Activated T-cell treated with anti-CD3 and anti-CD28 coated beads, Interleukin-2, amount 50 U/mL, for 4 hours (primary cell): ENCODE measurements around the gene DNAAF1. TPM values are rescaled to one million over a fixed set of nuclear protein-coding genes. Genes with fewer than 3 reads are reported as not detected.
"Not testable (repeated sequence)": the region's sequence is repeated elsewhere in the genome, so short reads cannot be mapped to it uniquely, and the experiment has no call there.

Experiments used
- ATAC-seq, 2 donors: fragments of 200-7000 bp; cut with Tn5 transposase; one replicate each; pipeline ENCODE4 v1.10.0; 2021
- DNase-seq: peaks from one replicate; pipeline ENCODE4 v3.0.0-alpha.2; 2020
- H3K27me3 Mint-ChIP-seq: one replicate; pipeline ENCODE4 v1.8.0; 2021; ENCODE audit warnings: low read depth, mixed read lengths
- H3K36me3 Mint-ChIP-seq: one replicate; pipeline ENCODE4 v1.8.0; 2022; ENCODE audit warnings: mixed read lengths; ENCODE audit not compliant: insufficient read depth
- H3K4me1 Mint-ChIP-seq: one replicate; pipeline ENCODE4 v1.8.0; 2021; ENCODE audit warnings: low read depth, mixed read lengths
- H3K4me3 Mint-ChIP-seq: one replicate; pipeline ENCODE4 v1.8.0; 2021; ENCODE audit warnings: mild to moderate bottlenecking, moderate library complexity, mixed read lengths
- H3K9me3 Mint-ChIP-seq: one replicate; pipeline ENCODE4 v1.8.0; 2021; ENCODE audit warnings: mixed read lengths
- total RNA-seq, 3 donors: library from RNA; stranded (reverse); gene quantifications; one replicate each; pipeline ENCODE4 v1.2.1, GENCODE V29; 2021

The DNAAF1 gene
- total RNA-seq, 3 donors from 2014 or later: not detected

GRCh38 chr16:84115919-84116719 lies 29.0 kb upstream of the DNAAF1 start:
- peaks cover 34% of the 10 kb centered on the region for H3K4me1 Mint-ChIP-seq
- peak overlapping the region; percentile 93 for H3K4me3 Mint-ChIP-seq
- DNase-seq: peak; percentile 42
- peak; percentile 55 to 61 for ATAC-seq
- no peaks in the 10 kb centered on the region for H3K9me3 Mint-ChIP-seq
- peaks cover 4% of the 10 kb centered on the region for H3K36me3 Mint-ChIP-seq
- H3K27me3 Mint-ChIP-seq: no peaks in the 10 kb centered on the region

GRCh38 chr16:84116720-84117493 lies 28.2 kb upstream of the DNAAF1 start, which contains the start of gene MBTPS1:
TSS of gene MBTPS1 (minus strand) at chr16:84116942. CDS start at chr16:84101783, 15,159 bp downstream.
- H3K4me3 Mint-ChIP-seq: peak within 1 kb of the TSS; percentile 93
- H3K36me3 Mint-ChIP-seq: peaks cover 4% of the 10 kb centered on the region
- H3K9me3 Mint-ChIP-seq: no peaks in the 10 kb centered on the region
- DNase-seq: peak; percentile 98
- peaks cover 26% of the 10 kb centered on the region for H3K4me1 Mint-ChIP-seq
- ATAC-seq: peak; percentile 90 to 91
- H3K27me3 Mint-ChIP-seq: no peaks in the 10 kb centered on the region

GRCh38 chr16:84117494-84117843 lies 27.6 kb upstream of the DNAAF1 start:
- ATAC-seq (peak; percentile 2 to 5), DNase-seq (peak; percentile 25)
- no peaks in the 10 kb centered on the region for H3K9me3 Mint-ChIP-seq
- peak overlapping the region; percentile 92 for H3K4me3 Mint-ChIP-seq
- H3K27me3 Mint-ChIP-seq: no peaks in the 10 kb centered on the region
- peaks cover 24% of the 10 kb centered on the region for H3K4me1 Mint-ChIP-seq
- H3K36me3 Mint-ChIP-seq: peaks cover 4% of the 10 kb centered on the region

GRCh38 chr16:84118315-84118714 lies 26.8 kb upstream of the DNAAF1 start:
- H3K9me3 Mint-ChIP-seq, ATAC-seq, H3K27me3 Mint-ChIP-seq, H3K36me3 Mint-ChIP-seq, DNase-seq: not testable (repeated sequence)
- H3K4me3 Mint-ChIP-seq: peak overlapping the region; percentile 62
- H3K4me1 Mint-ChIP-seq: peaks cover 23% of the 10 kb centered on the region

GRCh38 chr16:84119368-84119767 lies 25.7 kb upstream of the DNAAF1 start:
- Mint-ChIP-seq H3K4me3 (no peak overlapping the region), H3K4me1 (peaks cover 20% of the 10 kb centered on the region), H3K9me3 (no peaks in the 10 kb centered on the region), H3K27me3 (no peaks in the 10 kb centered on the region), H3K36me3 (peaks cover 11% of the 10 kb centered on the region)
- DNase-seq (no peak), ATAC-seq (no peak)

GRCh38 chr16:84120023-84120422 lies 25.1 kb upstream of the DNAAF1 start:
- Mint-ChIP-seq H3K9me3 (no peaks in the 10 kb centered on the region), H3K27me3 (no peaks in the 10 kb centered on the region), H3K4me3 (no peak overlapping the region), H3K4me1 (peaks cover 19% of the 10 kb centered on the region), H3K36me3 (peaks cover 11% of the 10 kb centered on the region)
- DNase-seq (no peak), ATAC-seq (no peak)

- Mint-ChIP-seq H3K4me1 (peaks cover 12% of the 10 kb centered on the region), H3K4me3 (no peak overlapping the region), H3K9me3 (no peaks in the 10 kb centered on the region), H3K36me3 (peaks cover 9% of the 10 kb centered on the region), H3K27me3 (no peaks in the 10 kb centered on the region)
- no peak for DNase-seq
- ATAC-seq: no peak
Observed at GRCh38 chr16:84121007-84121406, 24.1 kb upstream of the DNAAF1 start.

GRCh38 chr16:84124257-84125073 lies 20.6 kb upstream of the DNAAF1 start:
- Mint-ChIP-seq H3K4me1 (no peaks in the 10 kb centered on the region), H3K4me3 (no peak overlapping the region), H3K9me3 (no peaks in the 10 kb centered on the region), H3K27me3 (no peaks in the 10 kb centered on the region), H3K36me3 (peaks cover 18% of the 10 kb centered on the region)
- no peak for ATAC-seq
- DNase-seq: no peak

- no peak for ATAC-seq
- DNase-seq: no peak
- peaks cover 4% of the 10 kb centered on the region for H3K4me1 Mint-ChIP-seq
- H3K27me3 Mint-ChIP-seq: no peaks in the 10 kb centered on the region
- H3K4me3 Mint-ChIP-seq: no peak overlapping the region
- H3K36me3 Mint-ChIP-seq: peaks cover 17% of the 10 kb centered on the region
- H3K9me3 Mint-ChIP-seq: no peaks in the 10 kb centered on the region
Observed at GRCh38 chr16:84131117-84131516, 14.0 kb upstream of the DNAAF1 start.

GRCh38 chr16:84132527-84133285 lies 12.4 kb upstream of the DNAAF1 start:
- no peaks in the 10 kb centered on the region for H3K9me3 Mint-ChIP-seq
- DNase-seq (no peak), ATAC-seq (no peak)
- peaks cover 14% of the 10 kb centered on the region for H3K36me3 Mint-ChIP-seq
- H3K4me1 Mint-ChIP-seq: peaks cover 7% of the 10 kb centered on the region
- no peak overlapping the region for H3K4me3 Mint-ChIP-seq
- H3K27me3 Mint-ChIP-seq: no peaks in the 10 kb centered on the region

- Mint-ChIP-seq H3K4me1 (peaks cover 21% of the 10 kb centered on the region), H3K27me3 (no peaks in the 10 kb centered on the region), H3K4me3 (no peak overlapping the region), H3K36me3 (peaks cover 7% of the 10 kb centered on the region), H3K9me3 (no peaks in the 10 kb centered on the region)
- no peak for DNase-seq
- ATAC-seq: no peak
Observed at GRCh38 chr16:84136331-84137125, 8.6 kb upstream of the DNAAF1 start.

- Mint-ChIP-seq H3K9me3 (no peaks in the 10 kb centered on the region), H3K36me3 (peaks cover 7% of the 10 kb centered on the region), H3K27me3 (no peaks in the 10 kb centered on the region), H3K4me3 (no peak overlapping the region), H3K4me1 (peaks cover 21% of the 10 kb centered on the region)
- ATAC-seq (no peak), DNase-seq (no peak)
Observed at GRCh38 chr16:84137287-84137686, 7.8 kb upstream of the DNAAF1 start.

- DNase-seq: no peak
- Mint-ChIP-seq H3K27me3 (no peaks in the 10 kb centered on the region), H3K4me1 (peaks cover 21% of the 10 kb centered on the region), H3K36me3 (peaks cover 7% of the 10 kb centered on the region), H3K4me3 (no peak overlapping the region), H3K9me3 (no peaks in the 10 kb centered on the region)
- ATAC-seq: no peak
Observed at GRCh38 chr16:84137769-84138357, 7.2 kb upstream of the DNAAF1 start.
